Measurements from ENCODE around the gene CSTPP1.

The CSTPP1 gene

DNA sequence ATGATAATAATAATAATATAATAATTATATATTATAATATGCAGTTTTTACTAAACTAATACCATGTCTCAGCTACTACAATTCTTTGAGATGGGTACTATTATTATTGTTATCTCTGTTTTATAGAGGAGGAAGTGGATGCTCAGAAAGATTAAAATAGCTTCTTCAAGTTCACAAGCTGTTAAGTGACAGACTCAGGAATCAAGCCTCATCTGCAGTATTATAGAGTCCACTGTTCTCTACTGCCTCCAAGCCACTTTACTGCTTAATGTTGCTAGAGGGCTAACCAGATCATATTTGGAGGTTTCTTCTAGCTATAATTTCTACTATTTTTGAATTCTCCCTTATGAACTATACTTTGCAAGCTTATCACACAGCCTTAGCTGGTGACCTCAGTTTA is 62.7 kb downstream of the CSTPP1 start:
- DNase-seq = no peak

DNA sequence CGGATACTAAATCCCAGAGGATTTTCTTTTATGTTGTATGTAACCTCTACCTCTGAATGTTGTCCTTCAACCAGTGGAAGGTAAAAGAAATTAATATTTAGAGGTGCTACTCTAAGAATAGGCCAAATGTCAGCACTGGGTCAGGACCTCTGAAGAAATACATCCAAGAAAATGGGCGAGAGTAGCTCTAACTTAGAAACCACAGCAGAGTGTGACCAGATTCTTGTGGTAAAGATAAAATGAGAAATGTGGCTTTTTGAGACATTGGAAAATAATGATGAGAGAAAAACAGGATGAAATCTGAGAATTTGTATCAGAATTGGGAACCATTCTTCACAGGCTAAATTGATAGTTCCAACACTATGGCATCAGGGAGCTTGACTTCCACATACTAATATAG is 63.5 kb downstream of the CSTPP1 start:
- DNase-seq = no peak

DNA sequence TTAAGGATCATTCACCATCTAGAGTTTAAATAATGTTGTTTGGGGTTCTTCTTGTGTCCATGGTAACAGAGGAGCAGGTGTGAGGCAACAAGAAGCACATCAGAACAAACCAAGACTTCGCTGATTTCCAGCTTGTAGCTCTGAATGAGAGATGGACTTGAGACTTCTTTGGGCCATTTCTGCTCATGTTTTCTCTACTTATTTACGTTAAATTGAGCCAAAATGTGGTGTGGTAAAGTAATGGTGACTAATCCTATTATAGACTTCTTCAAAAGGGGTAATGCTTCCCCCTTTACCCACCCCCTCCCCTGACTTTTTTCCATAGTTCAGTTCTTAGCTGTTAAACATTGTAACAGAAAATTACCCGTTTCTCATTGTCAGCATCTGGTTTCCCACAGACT is 65.2 kb downstream of the CSTPP1 start:
- DNase-seq = no peak

DNA sequence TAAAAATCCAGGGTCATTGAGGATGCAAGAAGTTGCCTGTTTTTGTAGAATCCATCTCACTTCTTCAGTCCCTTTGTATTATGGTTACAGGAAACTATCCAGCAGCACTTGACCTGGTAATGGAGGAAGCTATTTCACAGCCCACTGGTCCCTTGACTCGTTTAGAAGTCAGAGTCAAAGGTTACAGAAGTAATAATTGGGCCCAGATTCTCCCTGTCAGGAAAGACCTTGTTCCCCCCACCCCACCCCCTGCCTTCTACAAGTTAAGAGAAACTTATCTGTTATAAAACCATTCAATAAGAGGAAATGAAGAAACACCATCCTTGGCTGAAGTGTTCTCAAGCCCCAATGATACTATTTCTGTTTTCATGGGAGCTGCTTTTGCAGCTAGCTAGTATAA is 65.8 kb downstream of the CSTPP1 start:
- DNase-seq = no peak

DNA sequence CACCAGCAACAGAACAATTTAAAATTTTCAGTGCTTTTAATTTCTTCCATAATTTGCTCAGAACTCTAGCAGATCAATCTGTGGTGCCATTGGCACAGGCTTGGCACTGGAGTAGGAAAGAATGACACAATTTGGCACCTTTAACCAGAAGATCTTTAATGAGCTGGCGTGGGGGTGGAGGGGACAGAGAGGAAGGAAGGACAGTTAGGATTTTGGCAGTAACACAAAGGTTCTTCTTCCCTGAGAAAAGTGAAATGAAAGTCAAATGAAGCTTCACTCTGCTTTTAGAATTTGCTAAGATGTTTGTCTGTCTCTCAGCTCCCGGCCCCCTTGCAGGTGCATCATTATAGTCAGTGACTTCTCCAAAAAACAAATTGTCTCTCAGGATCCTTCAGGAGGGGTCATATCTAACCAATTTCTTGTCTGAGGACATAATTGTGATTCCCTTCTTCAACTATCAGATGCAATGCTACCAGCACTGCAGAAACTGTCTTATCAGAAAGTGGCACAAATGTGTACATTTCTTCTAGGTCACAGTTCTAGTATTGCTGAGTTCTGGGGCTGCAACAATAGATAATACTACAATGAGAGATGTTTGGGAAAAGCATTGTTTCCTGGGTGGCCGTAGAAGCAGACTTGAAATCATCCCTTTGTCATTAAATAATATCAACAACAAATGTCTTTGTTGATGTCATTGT is 66.8 kb downstream of the CSTPP1 start:
- DNase-seq = no peak

DNA sequence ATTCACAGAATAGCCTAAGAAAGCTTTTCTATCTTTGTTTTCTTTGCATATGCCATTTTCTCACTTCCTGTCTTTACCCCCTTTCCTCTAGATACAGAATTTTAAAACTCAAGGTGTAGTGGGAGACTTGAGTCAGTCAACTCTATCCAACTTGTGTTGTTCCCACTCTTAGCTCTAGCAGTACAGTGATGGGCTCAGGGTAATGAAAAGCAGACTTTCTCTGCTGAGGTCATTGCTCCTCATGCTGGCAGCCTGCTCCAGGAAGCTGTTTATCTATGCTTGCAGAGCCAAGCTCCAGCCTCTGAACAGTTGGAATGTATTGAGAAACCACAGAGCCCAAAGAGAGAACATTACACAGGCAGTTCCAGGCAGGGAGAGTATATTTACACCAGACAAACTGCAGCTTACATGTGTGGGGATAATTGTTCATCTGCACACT is 68.1 kb downstream of the CSTPP1 start:
- no peak for DNase-seq

DNA sequence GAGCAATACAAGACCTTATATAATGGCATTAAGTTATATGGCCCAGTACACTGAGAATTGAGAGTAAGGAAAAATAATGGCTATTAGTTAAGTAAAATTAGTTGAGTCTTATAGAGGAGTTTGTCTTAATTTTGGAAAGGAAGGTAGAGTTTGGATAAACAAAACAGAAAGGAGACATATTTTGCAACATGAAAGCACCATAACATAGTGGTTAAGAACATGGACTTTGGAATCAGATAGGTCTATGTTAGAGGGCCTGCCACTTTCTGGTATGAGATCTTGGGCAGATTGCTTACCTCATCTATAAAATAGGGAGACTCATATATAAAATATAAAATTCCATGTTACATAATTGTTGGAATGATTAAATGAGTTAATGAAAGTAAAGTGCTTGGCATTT is 68.9 kb downstream of the CSTPP1 start:
- DNase-seq = no peak

DNA sequence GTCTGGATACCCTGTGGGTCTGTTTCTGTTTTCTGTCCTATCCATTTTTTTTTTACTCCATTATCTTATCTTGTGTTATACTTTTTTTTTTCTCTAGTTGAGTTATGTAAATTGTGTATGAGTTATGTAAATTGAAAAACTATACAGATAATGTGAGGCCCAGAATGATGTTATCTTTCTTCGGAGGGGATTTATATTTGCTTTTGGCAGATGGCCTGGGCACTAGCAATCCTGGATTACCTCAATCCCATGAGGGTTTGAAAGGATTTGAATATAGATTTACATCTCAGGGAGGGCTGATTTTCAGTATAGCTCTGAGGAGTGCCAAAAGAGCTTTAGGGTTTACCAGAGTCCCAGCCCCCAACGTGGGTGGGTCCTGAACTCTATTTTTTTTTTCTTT is 71.0 kb downstream of the CSTPP1 start:
- DNase-seq = no peak

DNA sequence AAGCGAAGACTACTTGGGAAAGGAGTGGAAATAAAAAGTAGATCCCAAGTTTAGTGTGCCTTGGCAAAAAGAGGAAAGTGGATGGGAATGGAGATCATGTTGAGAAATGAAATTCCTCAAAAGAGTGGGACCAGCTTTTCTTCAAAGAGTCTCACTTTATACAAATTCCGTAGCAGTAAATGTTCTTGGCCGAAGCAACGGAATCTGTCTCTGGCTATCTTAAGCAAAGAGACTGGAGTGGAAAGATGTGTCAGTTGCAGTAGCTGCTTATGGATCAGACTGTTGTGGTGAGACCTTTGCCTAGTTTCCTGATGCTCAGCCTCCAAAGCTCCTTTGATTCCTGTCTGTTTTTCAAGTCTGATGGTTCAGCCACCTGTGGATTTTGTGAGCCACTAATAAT is 73.6 kb downstream of the CSTPP1 start:
- DNase-seq = no peak

DNA sequence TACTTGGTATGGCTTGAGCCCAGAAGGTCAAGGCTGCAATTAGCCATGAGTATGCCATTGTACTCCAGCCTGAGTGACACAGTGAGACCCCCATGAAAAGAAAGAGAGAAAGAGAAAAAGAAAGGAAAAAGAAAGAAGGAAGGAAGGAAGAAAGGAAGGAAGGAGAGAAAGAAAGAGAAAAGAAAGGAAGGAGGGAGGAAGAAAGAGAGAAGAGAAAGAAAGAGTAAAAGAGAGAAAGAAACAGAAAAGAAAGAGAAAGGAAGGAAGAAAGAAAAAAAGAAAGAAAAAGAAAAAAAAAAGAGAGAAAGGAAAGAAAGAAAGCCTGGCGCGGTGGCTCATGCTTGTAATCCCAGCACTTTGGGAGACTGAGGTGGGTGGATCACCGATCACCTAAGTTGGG is 77.5 kb downstream of the CSTPP1 start:
- DNase-seq = no peak

DNA sequence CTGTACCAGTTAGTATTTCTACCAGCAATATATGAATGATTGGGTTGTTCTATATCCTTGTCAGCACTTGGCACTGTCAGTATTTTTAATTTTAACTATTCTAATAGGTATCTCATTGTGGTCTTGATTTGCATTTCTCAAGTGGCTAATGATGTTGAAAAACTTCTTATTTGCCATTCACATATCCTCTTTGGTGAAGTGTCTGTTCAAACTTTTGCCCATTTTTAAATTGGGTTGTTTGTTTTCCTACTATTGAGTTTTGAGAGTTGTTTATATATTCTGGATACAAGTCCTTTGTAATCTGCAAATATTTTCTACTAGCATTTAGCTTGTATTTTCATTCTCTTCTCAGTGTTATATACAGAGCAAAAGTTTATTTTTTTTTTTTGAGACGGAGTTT is 82.1 kb downstream of the CSTPP1 start:
- DNase-seq = no peak

DNA sequence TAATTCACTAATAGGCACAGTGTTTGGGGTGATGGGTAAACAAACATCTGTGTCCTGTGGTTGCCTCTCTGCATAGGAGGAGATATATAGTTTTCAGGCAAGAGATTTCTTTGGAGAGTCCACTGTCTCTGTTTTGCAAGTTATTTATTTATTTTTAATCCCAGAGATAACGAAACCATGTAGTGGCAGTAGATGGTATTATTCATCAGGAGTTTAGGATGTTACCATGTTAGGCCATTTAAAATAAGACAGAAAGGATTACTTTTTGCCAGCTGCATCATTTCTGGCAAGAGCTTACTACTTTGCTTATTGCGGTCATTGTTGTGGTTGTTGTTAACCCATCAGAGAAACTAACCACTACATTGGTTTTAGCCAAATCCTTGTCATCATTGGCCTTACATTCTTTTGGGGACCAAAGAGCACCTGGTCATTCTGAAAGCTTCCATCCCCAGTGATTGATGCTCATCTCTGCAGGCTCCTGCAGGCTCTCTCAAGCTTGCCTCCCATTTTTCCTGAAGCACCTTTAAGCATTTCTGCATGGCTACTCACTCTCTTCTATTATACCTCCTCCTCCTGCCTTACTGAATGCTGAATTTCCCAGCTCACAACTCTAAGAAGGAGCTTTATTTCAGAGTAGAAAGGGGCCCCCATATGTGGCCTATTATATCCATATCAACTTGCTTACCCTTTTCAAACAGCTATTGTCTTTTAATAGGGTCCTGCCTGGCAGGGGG is 84.4 kb downstream of the CSTPP1 start:
- DNase-seq = no peak

DNA sequence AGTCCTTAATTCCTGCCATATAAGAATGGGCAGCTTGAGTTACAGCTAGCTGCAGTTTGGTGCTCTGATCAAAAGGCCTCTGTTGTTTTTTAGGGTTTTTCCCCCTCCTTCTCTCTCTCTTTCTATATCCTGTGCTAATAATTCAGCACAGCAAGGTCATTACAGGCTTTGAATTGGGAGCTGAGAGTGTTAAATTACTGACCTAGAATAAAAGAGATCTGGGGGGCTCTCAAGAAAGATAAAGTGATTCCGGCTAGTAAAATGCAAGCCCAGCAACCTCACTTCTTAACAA is 84.9 kb downstream of the CSTPP1 start:
- DNase-seq = no peak

DNA sequence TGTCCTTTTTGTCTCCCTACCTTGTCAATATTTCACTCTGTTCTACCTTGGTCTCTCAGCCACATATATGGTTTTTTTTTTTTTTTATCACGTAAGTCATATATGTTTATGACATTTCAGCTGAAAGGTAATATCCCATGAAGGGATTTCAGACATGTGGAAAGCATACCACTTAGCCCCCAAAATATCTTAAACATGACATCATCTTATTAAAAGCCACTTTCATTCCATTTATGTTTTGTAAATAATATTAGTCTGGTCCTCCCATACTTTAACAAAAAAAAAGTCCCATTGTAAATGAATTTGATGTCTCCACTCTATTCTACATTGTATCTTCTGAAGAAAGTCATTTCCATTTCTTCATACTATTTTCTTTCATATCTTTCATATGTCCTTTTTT is 85.4 kb downstream of the CSTPP1 start:
- no peak for DNase-seq

DNA sequence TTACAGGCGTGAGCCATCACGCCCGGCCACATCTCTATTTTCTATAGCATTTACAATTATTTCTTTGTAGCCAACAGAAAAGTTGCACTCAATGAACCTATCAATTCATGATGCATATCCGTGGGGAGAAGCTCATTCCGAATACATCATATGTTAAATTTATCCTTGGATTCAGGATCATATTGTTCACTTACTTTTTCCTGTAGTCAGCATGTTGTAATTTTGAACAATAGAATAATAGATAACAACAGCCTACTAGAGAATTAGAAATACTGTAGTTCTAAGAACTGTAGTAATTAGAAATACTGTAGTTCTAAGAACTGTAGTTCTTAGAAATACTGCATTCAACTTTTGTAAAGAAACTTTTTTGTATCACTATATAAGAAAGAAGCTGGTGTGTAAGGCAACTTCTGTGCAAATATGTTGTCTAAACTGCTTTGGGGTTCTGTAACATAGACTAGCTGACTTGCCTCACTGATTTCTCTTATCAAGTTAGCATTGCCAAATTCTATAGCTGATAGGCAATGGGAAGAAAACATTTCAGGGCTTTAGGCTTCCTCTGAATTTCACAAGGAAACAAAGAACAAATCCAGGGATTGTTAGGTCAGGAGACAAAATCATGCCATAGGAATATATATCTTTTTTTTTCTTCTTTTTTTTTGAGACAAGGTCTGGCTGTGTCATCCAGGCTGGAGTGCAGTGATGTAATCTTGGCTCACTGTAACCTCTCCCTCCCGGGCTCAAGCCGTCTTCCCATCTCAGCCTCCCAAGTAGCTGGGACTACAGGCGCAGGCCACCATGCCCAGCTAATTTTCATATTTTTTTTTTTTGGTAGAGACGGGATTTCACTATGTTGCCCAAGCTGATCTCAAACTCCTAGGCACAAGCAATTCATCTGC is 91.9 kb downstream of the CSTPP1 start:
- no peak for DNase-seq

DNA sequence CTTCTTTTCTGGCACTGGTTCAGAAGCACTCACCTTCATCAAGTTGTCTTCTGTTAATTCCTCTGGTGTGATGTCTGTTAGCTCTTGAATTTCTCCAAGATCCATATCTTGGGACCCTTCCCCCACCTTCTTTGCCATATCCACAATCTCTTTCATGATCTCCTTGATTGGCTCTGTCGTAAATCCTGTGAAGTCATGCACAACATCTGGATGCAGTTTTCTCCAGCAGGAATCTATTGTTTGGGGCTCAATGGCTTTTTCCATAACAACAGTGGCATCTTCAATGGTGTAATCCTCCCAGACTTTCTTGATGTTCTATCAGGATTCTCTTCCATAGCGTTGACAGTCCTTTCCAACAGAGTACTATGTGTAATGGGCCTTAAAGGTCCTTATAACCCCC is 96.9 kb downstream of the CSTPP1 start:
- DNase-seq = no peak

DNA sequence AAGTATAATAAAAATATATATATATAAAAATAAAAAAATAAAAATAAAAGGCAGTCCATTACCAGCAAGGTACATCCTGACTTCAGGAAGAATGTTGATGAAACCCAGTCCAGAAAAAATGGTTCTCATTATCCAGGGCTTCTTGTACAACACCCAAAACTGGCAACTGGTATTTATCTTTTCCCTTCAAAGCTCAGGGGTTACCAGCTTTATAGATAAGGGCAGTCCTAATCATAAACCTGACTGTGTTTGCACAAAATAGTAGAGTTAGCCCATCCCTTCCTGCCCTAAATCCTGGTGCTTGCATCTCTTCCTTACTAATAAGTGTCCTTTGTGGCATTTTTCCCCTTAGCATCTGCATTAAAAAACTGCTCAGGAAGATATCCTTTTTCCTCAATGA is 97.5 kb downstream of the CSTPP1 start:
- DNase-seq = no peak

DNA sequence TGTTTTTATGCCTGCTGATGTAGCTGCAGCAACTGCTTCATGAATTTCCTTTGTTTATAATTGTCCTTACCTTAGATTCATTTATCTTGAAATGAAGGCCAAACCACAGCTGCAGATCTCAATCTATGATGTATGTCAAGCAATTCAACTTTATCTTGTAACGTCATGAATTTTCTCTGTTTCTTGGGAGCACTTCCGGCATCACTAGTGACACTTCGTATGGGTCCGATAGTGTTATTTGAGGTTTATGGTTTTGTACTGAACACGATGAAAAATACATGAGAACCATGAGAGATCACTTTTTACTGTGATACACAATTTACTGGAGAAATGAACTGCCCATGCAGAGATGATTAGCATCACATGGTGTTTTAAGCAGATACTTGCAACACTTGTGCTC is 98.5 kb downstream of the CSTPP1 start:
- no peak for DNase-seq

DNA sequence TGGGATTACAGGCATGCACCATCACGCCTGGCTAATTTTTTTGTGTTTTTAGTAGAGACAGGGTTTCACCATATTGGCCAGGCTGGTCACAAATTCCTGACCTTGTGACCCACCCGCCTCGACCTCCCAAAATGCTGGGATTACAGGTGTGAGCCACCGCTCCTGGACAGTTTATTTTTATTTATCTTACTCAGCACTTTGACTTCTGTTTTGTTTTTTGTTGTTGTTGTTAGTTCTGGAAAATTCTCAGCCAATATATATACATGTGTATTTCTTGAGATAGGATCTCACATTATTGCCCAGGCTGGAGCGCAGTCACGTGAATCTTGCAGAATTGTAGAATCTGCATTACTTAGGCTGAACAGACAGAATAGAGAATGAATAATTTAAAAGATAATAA is 107.6 kb downstream of the CSTPP1 start:
- DNase-seq = no peak

DNA sequence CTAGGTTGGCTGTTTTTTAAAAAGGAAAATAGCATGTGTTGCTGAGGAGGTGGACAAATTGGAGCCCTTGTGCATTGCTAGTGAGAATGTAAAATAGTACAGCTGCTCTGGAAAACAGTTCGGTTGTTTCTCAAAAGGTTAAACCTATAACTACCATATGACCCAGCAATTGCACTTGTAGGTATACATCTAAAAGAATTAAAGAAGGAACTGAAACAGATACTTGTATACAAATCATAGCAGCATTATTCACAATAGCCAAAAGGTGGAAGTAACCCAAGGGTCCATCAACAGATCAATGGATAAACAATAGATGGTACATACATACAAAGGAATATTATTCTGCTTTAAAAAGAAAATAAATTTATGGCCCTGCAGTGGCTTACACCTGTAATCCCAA is 111.4 kb downstream of the CSTPP1 start:
- no peak for DNase-seq

DNA sequence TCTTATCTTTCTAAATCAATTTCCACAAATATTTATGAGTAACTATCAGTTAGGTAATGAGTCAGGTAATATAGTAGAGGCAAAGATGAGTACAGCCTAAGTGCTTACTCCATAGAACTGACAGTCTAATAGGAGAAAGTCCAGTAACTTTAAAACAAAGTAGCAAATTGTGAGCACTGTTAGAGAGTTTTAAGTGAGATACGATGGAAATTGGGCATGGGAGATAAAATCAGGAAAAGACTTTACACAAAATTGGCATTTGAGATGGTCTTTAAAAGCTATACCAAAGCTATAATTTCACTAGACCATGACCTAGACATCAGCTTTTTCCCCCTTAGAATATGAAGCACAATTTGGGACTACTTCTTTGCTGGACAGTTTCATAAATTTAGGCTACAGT is 113.7 kb downstream of the CSTPP1 start:
- DNase-seq = no peak

DNA sequence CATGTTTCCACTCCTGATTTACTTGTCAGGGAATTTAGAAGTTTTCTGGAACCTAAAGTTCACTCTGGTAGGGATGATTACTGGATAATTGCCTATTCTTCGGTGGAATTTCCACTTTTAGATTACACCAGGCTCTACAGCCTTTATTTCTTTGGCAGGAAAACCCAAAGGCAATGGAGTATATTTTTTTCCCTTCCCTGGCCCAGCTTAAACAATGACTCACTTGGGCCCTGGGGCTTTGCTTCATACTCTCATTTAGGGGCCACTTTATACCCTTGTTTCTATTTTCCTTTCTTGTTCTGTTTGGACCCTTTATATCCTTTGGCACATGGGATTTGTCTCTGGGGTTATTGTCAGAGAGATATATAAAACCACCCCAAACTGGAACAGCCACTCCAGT is 114.7 kb downstream of the CSTPP1 start:
- DNase-seq = no peak

DNA sequence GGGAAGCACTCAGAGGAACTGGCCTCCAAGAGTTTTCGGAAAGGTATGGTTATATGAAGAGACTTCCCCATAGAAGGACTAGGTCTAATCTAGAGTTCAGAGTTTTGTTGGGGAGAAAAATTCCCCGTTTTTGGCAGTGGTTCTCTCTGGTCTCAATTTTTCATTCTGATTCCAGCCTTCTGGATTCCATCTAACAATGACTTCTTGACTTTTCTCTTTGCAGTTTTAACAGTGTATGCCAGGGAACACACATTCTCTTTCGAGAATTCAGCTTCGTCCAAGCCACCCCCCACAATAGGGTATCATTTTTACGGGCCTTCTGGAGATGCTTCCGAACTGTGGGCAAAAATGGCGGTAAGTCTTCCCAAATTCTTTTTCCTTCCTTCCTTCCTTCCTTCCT is 115.6 kb downstream of the CSTPP1 start:
- DNase-seq = no peak

DNA sequence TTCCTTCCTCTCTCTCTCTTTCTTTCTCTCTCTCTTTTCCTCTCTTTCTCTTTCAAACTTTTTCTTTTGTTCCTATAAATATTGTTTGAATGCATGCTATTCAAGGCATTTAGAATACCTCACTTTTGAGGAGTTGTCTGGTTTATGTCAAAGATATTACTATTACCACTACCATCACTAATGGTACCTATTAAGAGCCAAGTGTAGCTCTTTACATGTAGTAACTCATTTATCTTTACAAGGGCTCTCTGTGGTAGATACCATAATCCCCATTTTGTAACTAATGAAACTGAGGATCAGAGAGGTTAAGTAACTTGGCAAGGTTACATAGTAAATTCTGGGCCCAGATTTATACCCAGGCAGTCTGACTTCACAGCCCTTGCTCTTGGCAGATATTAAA is 116.0 kb downstream of the CSTPP1 start:
- DNase-seq = no peak

All from CD4-positive, alpha-beta T cell treated with Interleukin-15 for 1 hour (primary cell).